ENCODE data around the gene MYT1.
"Not testable (repeated sequence)": the region's sequence is repeated elsewhere in the genome, so short reads cannot be mapped to it uniquely, and the experiment has no call there.

Gene MYT1

DNA sequence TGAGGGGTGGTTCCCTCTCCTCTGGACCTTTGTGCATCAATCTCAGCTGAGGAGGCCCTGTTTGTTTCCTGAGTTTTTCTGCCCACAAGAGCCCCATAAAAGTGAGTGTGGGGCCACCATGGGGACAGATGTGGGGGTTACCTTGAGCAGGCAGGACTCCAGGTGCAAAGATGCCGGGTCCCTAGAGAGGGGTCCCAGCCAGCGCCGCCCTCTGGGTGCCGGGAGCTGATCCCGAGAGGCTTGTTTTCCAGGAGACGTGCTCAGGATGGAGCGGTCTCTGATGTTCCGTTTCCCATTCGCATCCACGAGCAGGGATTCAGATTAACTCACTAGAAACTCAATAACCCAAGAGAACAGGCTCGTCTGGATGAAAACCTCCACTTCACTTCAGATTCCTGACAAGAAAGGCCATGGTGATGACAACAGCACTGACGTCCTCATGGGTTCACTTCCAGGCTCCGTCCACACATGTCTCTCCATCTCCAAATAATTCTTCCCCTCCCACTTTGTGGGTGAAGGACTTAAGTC is 21.9 kb downstream of the MYT1 start:
- TF ChIP-seq HDGF (IDR thresholded peaks at IDR 0.05; ENCODE audit: borderline replicate concordance) = no peak
- TF ChIP-seq SUZ12 (IDR thresholded peaks at IDR 0.05) = no peak
- TF ChIP-seq FOXM1 (IDR thresholded peaks at IDR 0.05; ENCODE audit: borderline replicate concordance) = no peak
- no peak for TF ChIP-seq ZNF384 (IDR thresholded peaks at IDR 0.05)
- TF ChIP-seq LEF1 (IDR thresholded peaks at IDR 0.05; ENCODE audit: borderline replicate concordance) = no peak
- TF ChIP-seq ARNT (IDR thresholded peaks at IDR 0.05) = no peak
- TF ChIP-seq, protein P1, sequence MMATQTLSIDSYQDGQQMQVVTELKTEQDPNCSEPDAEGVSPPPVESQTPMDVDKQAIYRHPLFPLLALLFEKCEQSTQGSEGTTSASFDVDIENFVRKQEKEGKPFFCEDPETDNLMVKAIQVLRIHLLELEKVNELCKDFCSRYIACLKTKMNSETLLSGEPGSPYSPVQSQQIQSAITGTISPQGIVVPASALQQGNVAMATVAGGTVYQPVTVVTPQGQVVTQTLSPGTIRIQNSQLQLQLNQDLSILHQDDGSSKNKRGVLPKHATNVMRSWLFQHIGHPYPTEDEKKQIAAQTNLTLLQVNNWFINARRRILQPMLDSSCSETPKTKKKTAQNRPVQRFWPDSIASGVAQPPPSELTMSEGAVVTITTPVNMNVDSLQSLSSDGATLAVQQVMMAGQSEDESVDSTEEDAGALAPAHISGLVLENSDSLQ (IDR thresholded peaks at IDR 0.05) = no peak
- TF ChIP-seq L3MBTL2 (conservative IDR thresholded peaks at IDR 0.05) = no peak
- no peak for TF ChIP-seq ELF4 (IDR thresholded peaks at IDR 0.05)
- POLR2A ChIA-PET = no interaction called here
- DNase-seq (ENCODE audit: extremely low spot score) = no peak
- CTCF ChIA-PET = no interaction called here

DNA sequence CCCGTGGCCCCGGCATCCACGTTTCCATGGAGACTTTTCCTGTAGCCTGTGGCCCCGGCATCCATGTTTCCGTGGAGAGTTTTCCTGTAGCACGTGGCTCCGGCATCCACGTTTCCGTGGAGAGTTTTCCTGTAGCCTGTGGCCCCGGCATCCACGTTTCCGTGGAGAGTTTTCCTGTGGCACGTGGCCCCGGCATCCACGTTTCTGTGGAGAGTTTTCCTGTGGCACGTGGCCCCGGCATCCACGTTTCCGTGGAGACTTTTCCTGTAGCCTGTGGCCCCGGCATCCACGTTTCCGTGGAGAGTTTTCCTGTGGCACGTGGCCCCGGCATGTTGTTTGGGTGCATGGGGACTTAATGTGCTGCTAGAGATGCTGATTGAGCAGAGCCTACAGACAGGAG is 23.0 kb downstream of the MYT1 start:
- POLR2A ChIA-PET, CTCF ChIA-PET: not testable (repeated sequence)

DNA sequence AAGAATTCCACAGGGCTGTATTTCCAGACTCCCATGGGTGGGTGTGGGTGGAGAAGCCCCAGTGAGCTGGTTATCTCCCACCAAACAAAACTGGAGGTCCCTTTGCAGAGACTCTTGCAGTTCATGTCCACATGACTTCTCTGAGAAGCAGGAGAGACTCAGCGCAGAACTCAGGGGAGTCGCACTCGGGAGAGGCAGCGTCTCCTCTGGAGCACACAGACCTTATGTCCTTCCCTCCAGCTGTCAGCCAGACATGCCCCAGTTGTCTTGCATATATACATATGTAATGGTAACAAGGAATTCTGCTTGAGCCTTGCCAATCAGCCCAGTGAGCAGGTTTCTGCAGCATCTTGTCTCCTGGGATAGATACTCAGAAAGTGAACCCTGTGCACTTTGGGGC is 23.8 kb downstream of the MYT1 start:
- no peak for DNase-seq (ENCODE audit: extremely low spot score)
- ChIA-PET CTCF (no interaction called here), POLR2A (no interaction called here)
- TF ChIP-seq FOXM1 (IDR thresholded peaks at IDR 0.05; ENCODE audit: borderline replicate concordance) (no peak), TARDBP (IDR thresholded peaks at IDR 0.05) (no peak), HDGF (IDR thresholded peaks at IDR 0.05; ENCODE audit: borderline replicate concordance) (no peak), BHLHE40 (IDR thresholded peaks at IDR 0.05; ENCODE audit: borderline replicate concordance) (no peak), SUZ12 (IDR thresholded peaks at IDR 0.05) (no peak), CTBP1 (IDR thresholded peaks at IDR 0.05; ENCODE audit: borderline replicate concordance) (no peak), FOXA1 (IDR thresholded peaks at IDR 0.05) (no peak)

More for the DNA sequence above, 23.0 kb downstream of the MYT1 start:
- not testable (repeated sequence) for DNase-seq (ENCODE audit: extremely low spot score)

DNA sequence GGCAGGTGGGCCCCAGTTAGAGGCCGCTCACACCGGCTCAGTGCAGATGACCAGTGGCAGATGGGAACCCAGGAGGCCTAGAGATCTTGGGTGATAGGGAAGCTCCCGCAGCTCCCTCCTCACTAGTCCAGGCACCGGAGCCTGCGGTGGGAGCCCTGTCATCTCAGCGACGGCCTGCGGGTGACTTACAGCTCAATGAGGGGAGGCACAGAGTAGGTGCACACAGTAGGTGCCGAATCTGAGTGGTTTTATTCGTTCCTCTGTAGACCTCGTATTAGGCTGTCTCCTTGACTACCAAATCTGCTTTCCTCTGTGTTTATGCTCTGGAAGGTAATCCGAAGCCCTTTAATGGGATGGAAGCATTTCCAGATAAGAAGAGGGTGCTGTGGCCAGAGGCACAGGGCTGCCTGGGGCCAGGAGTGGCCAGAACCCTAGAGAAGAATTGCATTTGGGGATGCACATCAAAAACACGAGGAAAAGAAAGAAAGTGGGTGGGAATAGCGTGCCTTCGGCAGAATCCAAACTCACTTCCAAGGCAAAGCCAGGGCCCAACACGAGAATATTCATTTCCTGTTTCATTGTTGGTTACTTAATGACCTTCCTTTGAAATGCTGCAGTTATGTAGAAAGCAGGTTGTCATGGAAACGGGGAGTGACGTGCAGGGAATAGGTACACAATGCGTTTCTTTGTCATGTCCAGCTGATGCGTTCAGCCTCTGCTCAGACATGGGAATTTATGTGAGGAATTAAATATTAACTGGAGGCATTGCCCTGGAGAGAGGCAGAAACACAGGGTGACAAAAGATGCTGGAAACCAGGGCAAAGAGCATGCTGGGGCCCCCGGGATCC is 24.7 kb downstream of the MYT1 start:
- no peak for DNase-seq (ENCODE audit: extremely low spot score)
- ChIA-PET CTCF (interaction anchor here (0.6 kb wide), 1 partner anchor 117 kb away, joined by 3 read pairs; no protein-coding TSS in a partner anchor), POLR2A (no interaction called here)
- TF ChIP-seq L3MBTL2 (conservative IDR thresholded peaks at IDR 0.05) (no peak), FOXA1 (IDR thresholded peaks at IDR 0.05) (no peak)

DNA sequence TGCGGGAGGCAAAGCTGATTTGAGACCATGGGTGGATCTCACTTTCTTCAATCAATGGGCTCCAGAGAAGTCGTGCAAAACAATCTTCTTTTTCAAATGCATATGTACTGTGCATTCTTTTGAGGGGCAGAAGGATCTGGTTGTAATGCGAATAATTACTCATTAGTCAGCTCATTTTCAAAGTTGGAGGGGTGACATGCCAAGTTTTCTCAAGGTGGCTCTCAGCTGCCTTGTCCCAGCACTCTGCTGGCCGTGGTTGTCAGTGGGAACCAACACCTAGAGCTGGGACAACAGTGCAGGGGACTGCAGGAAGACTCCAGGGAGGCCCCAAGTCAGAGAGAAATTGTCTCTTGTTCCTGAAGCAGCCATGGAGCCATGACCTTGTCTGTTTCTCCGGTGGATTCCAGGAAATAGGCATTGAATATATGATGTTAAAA is 25.3 kb downstream of the MYT1 start:
- POLR2A ChIA-PET = no interaction called here
- DNase-seq (ENCODE audit: extremely low spot score) = no peak
- CTCF ChIA-PET = interaction anchor here (0.6 kb wide), 1 partner anchor 117 kb away, joined by 3 read pairs; no protein-coding TSS in a partner anchor
- TF ChIP-seq TARDBP (IDR thresholded peaks at IDR 0.05) (no peak), HDGF (IDR thresholded peaks at IDR 0.05; ENCODE audit: borderline replicate concordance) (no peak), BHLHE40 (IDR thresholded peaks at IDR 0.05; ENCODE audit: borderline replicate concordance) (no peak), ARNT (IDR thresholded peaks at IDR 0.05) (no peak), LEF1 (IDR thresholded peaks at IDR 0.05; ENCODE audit: borderline replicate concordance) (no peak), SUZ12 (IDR thresholded peaks at IDR 0.05) (no peak), L3MBTL2 (conservative IDR thresholded peaks at IDR 0.05) (no peak), FOXM1 (IDR thresholded peaks at IDR 0.05; ENCODE audit: borderline replicate concordance) (no peak), FOXK2 (IDR thresholded peaks at IDR 0.05) (no peak), FOXA1 (IDR thresholded peaks at IDR 0.05) (no peak), NFRKB (IDR thresholded peaks at IDR 0.05) (no peak), SP1 (IDR thresholded peaks at IDR 0.05) (no peak), ELF4 (IDR thresholded peaks at IDR 0.05) (no peak), ZNF384 (IDR thresholded peaks at IDR 0.05) (no peak), CTBP1 (IDR thresholded peaks at IDR 0.05; ENCODE audit: borderline replicate concordance) (no peak)
- TF ChIP-seq, protein P1 (IDR thresholded peaks at IDR 0.05) = no peak

DNA sequence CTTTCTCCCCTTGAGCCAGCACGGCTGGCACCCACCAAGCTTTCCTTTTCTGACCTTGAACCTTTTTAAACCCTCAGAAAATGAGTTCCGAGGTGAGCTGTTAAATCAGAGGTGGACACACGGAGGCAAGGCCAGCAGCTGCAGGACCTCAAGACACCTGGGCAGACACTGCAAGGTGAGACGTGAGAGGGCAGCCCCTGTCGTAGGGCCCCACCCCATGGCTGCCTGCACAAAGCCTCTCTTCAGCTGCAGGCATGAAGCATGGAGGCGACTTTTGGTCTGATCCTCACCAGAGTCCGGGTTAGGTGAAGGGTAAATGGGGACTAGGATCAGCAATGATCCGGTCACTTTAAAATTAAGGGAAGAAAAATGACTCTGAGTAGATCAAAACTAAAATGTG is 25.7 kb downstream of the MYT1 start:
- ChIA-PET CTCF (interaction anchor here (0.6 kb wide), 1 partner anchor 118 kb away, joined by 3 read pairs; no protein-coding TSS in a partner anchor), POLR2A (no interaction called here)
- no peak for TF ChIP-seq ARNT (IDR thresholded peaks at IDR 0.05)
- TF ChIP-seq L3MBTL2 (conservative IDR thresholded peaks at IDR 0.05) = no peak
- no peak for TF ChIP-seq SUZ12 (IDR thresholded peaks at IDR 0.05)
- TF ChIP-seq FOXM1 (IDR thresholded peaks at IDR 0.05; ENCODE audit: borderline replicate concordance) = no peak
- TF ChIP-seq, protein P1 (IDR thresholded peaks at IDR 0.05) = no peak
- TF ChIP-seq NFRKB (IDR thresholded peaks at IDR 0.05) = no peak
- TF ChIP-seq LEF1 (IDR thresholded peaks at IDR 0.05; ENCODE audit: borderline replicate concordance) = no peak
- no peak for TF ChIP-seq CTBP1 (IDR thresholded peaks at IDR 0.05; ENCODE audit: borderline replicate concordance)
- TF ChIP-seq BHLHE40 (IDR thresholded peaks at IDR 0.05; ENCODE audit: borderline replicate concordance) = no peak
- TF ChIP-seq ZNF384 (IDR thresholded peaks at IDR 0.05) = no peak
- TF ChIP-seq HDGF (IDR thresholded peaks at IDR 0.05; ENCODE audit: borderline replicate concordance) = no peak
- no peak for TF ChIP-seq FOXA1 (IDR thresholded peaks at IDR 0.05)
- TF ChIP-seq FOXK2 (IDR thresholded peaks at IDR 0.05) = no peak
- no peak for TF ChIP-seq SP1 (IDR thresholded peaks at IDR 0.05)
- no peak for TF ChIP-seq ELF4 (IDR thresholded peaks at IDR 0.05)
- no peak for TF ChIP-seq TARDBP (IDR thresholded peaks at IDR 0.05)
- no peak for DNase-seq (ENCODE audit: extremely low spot score)

Data from HEK293T (cell line).